COLO829 (cell line): ENCODE data around the gene RWDD4.

Experiments
- DNase-seq: peaks from one replicate; pipeline ENCODE4 v3.0.0; 2012; ENCODE audit warnings: low spot score

RWDD4 gene

GRCh38 chr4:183600189-183600685, 58.7 kb downstream of the RWDD4 start:
- no peak for DNase-seq

GRCh38 chr4:183599690-183600089, 59.3 kb downstream of the RWDD4 start:
- DNase-seq = no peak

- no peak for DNase-seq
Observed at GRCh38 chr4:183599284-183599683, 59.7 kb downstream of the RWDD4 start.

GRCh38 chr4:183596067-183596757, 62.8 kb downstream of the RWDD4 start:
- DNase-seq = no peak

GRCh38 chr4:183594823-183595222, 64.2 kb downstream of the RWDD4 start:
- no peak for DNase-seq

GRCh38 chr4:183591301-183591700, 67.7 kb downstream of the RWDD4 start:
- DNase-seq = no peak
